Stimulated activated CD4-positive, alpha-beta T cell treated with anti-CD3 and anti-CD28 coated beads, Interleukin-1b, Interleukin-23, amount 100 ng/mL, for 1 hour (primary cell): ENCODE results near the gene IL4.
"Not testable (repeated sequence)": the region's sequence is repeated elsewhere in the genome, so short reads cannot be mapped to it uniquely, and the experiment has no call there.

Source experiments
- DNase-seq, 2 donors: peaks; one replicate each; pipeline ENCODE4 v3.0.0-alpha.2; 2020; ENCODE audit warnings: low read depth in 2 of 2

Gene IL4

DNA sequence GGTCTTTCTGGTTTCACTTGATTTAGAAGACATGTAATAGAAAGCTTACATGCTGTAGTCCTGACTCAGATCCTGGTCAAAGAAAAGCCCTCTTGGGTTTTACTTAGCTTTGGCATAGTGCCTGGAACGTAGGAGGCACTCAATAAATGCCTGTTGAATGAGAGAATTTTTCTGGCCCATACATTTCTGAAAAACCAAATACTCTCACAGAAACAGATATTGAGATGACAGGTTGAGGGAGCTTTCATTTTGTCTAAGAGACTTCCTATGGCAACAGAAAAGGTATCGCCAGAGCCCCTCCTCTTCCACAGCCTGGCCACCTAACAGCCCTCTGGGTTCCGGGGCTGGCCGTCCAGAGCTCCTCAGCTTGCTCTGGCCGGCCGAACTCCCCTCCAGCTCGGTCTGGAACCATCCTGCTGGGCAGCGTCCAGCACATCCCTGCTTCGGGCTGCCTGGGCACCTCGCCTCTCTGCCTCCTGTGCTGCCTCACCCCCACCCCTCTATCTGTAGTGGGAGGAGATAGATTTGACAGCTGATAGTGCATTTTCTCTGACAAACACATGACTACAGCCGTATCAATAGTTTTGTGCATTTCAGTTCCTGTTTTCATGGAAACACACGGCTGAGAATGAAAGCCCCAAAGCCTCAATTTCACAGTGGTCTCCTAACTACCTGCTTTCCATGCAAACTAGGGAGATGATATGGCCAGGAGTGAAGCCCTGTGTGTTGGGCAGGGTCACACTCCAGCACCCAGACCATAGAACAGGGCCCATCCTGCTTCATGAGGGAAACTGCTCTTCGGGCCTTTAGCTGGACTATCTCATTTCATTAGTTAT, 1.1 kb downstream of the IL4 start:
- no peak for DNase-seq

- DNase-seq = no peak
Observed at GRCh38 chr5:132675936-132676689, 2.3 kb downstream of the IL4 start.

DNA sequence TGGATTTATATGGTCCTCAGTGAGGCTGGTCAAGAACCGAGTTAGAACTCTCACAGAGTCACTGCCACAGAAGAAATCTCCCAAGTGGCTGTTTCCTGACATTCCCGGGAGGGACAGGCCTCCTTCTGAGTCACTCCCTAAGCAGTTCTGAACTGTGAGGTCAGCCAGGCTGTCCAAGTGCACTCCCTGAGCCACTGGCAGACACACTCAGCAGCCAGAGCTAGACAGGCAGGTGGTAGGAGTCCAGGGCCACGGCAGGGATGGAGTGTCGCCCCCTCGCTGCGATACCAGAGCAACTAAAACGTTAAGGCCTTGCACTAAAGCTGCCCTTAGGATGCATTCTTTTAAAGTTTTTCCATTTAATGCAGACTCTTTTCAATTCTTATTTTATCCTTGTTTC, 3.4 kb downstream of the IL4 start:
- DNase-seq = no peak

DNA sequence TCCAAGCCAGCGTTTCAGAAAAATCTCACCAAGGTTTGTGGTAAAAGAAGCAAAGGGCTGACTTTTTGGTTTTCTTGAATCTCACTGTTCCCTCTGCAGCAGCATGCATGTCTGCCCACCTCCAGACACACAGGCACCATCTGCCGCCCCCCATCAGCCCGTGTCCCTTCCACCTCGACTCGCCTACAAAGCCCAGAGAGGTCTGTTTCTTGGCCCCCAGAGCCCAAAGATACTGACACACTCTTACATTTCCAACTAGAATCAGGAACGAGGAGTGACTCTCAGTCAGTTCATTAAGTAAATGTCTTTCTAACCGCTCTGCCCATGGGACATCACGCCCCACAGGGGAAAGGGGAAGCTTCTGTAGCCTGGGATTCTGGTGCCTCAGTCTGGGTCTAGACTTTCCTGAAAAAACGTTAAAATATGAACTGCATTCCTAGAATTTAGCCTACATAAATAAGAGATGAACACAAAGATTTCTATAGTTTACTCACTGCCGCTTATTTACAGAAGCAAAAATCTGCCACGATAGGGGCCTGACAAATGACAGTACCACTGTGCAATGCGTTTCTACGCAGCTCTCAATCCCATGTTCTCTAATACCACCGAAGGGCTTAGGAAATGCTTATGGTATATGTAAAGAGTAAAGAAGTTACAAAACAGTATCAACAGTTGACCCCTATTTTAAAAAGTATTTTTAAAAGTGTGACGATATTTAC, 4.1 kb downstream of the IL4 start:
- no peak for DNase-seq

GRCh38 chr5:132678735-132679134, 4.9 kb downstream of the IL4 start:
- DNase-seq = no peak

GRCh38 chr5:132679166-132679565, 5.4 kb downstream of the IL4 start:
- no peak for DNase-seq

GRCh38 chr5:132679717-132680380, 6.1 kb downstream of the IL4 start:
- DNase-seq = no peak

DNA sequence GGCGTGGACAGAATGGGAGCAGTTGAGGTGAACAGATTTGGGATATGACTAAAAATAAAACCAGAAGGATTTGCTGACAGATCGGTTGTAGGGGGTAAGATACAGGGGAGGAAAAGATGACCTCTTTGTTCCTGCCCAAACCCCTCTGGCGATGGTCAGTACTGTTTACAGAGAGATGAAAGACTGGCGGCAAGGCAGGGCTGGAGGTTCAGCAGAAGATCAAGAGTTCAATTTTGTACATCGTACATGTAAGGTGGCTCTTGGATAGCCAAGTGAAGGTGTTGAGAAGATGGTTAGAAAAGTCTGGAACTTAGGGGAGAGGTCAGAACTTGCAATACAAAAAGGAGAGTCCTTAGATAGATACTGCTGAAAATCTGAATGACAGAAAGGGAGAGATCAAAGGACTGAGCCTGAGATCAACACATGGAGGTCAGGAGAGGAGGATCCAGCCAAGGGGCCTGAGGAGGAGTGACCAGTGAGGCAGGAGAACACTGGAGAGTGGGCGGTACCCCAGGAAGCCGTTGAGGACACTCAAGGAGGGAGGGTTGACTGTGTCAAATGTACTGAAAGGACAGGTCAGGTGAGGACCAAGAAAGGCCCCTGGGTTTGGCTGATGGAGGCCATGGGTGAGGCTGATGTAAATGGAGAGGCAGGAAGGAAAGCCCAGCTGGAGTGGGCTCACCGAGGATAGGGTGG, 7.1 kb downstream of the IL4 start:
- no peak for DNase-seq

DNA sequence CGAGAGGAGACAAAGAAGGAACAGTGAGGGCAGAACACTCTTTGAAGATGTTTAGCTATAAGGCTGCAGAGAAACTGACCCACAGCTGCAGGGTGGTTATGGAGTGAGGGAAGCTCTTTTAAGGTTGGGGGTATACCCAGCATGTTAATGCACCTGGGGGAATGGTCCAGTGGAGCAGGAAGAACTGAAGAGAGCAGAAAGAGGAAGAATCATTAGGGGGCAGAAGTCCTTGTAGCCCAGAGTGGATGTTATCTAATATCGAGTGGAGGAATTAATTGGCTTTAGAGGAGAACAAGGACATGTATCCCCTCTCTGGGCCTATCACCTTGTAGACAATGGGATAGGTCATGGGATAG, 7.7 kb downstream of the IL4 start:
- no peak for DNase-seq

- DNase-seq = no peak
Observed at GRCh38 chr5:132681983-132682382, 8.2 kb downstream of the IL4 start.

DNA sequence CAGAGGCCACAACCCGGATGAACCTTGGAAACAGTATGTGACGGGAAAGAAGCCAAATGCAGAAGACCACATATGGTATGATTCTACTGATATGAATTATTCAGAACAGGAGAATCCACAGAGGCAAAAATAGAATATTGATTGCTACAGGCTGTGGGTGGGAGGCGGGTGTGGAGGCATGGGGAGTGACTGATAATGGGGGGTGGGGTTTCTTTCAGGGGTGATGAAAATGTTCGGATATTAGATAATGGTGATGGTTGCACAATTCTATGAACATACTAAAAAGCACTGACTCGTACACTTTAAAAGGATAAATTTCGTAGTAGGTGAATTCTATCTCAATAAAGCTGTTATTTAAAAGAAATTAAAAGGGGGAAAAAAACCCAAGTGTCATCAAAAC, 10.7 kb downstream of the IL4 start:
- no peak for DNase-seq

GRCh38 chr5:132684922-132685720, 11.3 kb downstream of the IL4 start:
- DNase-seq = no peak

DNA sequence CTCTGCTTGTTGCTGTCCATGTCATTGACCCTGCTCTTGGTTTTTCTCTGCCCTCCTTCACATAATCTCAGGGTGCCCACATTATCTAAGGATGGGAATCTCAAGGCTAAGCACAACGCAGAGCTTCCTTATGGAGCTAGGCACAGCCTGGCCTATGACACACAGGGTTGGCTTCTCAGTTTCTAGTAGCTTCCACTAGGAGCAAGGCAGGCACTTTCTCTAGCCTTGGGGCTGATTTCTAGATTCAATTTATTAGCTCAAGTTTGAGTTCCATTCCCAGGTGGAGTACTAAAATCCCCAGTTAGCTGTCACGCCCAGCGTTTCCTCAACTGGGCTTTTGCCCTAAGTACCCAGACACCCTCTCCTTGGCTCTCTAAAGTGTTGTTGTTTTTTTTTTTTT, 12.4 kb downstream of the IL4 start:
- DNase-seq = no peak

DNA sequence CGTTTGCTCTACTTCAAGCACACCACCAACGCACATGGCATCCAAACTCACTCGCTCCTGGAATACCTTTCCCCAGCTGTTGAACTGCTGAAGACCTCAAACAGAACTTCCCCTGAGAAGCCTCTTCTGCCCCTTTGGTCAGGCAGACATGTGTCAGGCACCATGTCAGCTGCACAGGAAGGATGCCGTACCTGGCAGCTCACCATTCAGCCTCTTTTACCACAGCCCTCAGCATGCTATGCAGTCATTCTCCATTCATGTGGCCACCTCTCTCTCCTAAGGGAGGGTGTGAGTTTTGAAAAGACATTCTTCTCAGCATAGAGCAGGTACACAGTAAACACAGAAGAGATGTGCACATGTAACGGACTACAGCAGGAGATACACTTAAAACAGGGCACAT, 14.2 kb downstream of the IL4 start:
- DNase-seq = no peak

DNA sequence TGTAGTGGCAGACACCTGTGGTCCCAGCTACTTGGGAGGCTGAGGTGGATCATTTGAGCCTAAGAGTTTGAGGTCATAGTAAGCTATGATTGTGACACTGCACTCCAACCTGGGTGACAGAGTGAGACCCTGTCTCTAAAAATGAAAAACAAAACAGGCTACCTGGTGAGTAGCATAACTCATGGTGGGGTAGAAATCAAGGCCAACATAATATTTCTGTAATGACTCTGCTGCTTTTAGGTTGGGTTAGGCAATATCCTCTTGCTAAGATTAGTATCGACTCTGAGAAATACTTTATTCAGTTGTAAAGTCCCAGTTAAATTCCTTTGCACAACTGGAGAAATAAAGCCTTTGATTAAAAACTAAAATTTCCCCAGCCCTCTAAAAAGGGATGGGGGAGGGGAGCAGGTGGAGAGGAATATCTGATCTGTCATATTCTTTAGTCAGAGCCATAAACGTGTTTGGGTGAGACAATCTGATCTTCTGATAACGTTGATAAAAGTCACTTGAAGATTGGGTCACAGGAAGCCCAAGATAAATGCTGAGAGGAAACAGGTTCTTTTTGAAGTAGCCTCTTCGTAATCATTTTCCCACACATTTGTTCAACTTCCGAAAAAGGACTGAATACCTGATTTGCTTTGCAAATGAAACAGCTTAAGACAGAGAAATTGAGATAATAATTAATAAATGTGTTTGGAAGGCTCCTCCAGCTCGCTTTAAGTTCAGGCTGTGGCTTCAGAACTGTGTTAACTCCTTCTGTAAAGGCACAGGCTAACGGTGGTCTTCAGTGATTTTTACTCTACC, 14.9 kb downstream of the IL4 start:
- DNase-seq = no peak

GRCh38 chr5:132689513-132689912, 15.7 kb downstream of the IL4 start:
- no peak for DNase-seq

GRCh38 chr5:132690156-132690555, 16.4 kb downstream of the IL4 start:
- no peak for DNase-seq

DNA sequence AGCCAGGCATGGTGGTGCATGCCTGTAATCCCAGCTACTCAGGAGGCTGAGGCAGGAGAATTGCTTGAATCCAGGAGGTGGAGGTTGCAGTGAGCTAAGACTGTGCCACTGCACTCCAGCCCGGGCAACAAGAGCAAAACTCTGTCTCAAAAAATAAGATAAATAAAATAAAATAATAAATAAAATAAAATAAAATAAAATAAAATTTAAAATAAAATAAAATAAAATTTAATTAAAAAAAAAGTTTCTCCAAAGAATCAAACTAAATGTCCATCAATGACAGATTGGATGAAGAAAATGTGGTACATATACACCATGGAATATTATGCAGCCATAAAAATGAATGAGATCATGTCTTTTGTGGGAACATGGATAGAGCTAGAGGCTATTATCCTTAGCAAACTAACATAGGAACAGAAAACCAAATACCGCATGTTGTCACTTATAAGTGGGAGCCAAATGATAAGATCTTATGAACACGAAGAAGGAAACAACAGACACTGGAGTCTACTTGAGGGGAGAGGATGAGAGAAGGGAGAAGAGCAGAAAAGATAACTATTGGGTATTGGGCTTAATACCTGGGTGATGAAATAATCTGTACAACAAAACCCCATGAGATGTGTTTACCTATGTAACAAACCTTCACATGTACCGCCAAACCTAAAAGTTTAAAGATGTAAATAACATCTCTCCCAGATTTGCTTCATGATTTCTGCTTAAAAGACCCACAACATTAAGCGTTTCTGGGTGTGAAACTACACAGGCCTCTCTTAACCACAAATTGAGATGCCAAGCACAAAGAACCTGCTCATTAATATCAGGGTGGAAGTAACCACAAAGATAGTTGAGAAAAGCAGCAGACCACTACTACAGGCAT, 18.2 kb downstream of the IL4 start:
- DNase-seq = not testable (repeated sequence)

DNA sequence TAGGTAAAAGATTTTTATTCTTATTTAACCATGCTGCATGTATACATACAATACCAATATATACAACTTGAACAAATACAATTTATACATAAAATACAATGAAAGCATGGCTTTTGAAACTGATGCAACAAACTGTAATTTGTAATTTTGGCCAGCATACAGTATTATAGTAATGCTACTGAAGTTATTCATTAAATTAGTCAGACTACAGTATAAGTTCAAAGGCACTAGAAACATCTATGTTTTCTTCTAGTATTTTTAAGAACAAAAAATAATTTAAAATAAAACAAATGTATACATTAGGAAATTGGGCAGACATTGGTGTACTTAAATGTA, 18.8 kb downstream of the IL4 start:
- DNase-seq = no peak
